ENCODE data around the gene PDS5B. TPM values are rescaled to one million over a fixed set of nuclear protein-coding genes. Genes with fewer than 3 reads are reported as not detected.
A peak's percentile ranks its signal among the peaks of the same experiment; 100 is the strongest.

The PDS5B gene
- total RNA-seq, 8 experiments from 2014 or later = 30.4 to 79.0 (median 43.5) TPM

DNA sequence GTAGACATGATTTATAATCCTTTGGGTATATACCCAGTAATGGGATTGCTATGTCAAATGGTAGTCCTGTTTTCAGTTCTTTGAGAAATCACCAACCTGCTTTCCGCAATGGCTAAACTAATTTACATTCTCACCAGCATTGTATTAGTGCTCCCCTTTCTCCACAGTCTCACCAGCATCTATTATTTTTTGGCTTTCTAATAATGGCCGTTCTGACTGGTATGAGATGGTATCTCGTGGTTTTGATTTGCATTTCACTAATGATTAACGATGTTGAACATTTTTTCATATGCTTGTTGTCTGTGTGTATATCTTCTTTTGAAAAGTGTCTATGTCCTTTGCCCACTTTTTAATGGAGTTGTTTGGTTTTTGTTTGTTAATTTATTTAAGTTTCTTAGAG lies 165.1 kb downstream of the PDS5B start:
- in situ Hi-C loops (cut with MboI; ENCODE audit: low pct_unique_long_range_greater_than_20kb in 2 of 9, low sequenced_read_pairs in 9 of 9, unreplicated experiment in 9 of 9) = no loop called here
- no peak for ATAC-seq (replicated peaks in 6 of 8)
- no peak overlapping the region for H3K27ac ChIP-seq
- no peaks in the 10 kb centered on the region for H3K4me1 ChIP-seq (replicated peaks in 1 of 2)
- no peak overlapping the region for H3K4me3 ChIP-seq
- WGBS, 10 experiments = 75 to 100% (median 89%) methylated on average over 1 to 4 of the region's 4 CpGs; no CpG with 5 or more reads in 1 of the 10 experiments

DNA sequence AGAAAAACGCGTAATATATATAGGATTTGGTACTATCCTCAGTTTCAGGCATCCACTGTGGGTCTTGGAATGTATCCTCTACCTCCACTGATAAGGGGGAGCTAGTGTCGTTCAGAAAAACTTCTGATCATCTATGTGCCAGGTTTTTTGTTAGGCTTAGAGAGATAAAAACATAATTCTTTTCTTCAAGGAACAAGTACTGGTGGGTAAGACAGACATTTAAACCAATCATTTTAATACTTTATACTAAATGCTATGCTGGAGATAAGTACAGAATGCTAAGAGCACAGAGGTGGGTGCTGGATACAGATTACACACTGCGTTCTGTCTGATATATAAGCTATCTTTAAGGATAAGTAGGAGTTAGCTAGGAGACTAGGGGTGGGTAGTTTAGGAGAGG lies 166.1 kb downstream of the PDS5B start:
- no peak for ATAC-seq (replicated peaks in 6 of 8)
- Histone ChIP-seq H3K4me1 (replicated peaks in 1 of 2) (no peaks in the 10 kb centered on the region), H3K4me3 (no peak overlapping the region), H3K27ac (no peak overlapping the region)
- WGBS, 10 experiments = 83 to 100% (median 98%) methylated on average over 1 to 4 of the region's 4 CpGs; no CpG with 5 or more reads in 2 of the 10 experiments
- in situ Hi-C loops (cut with MboI; ENCODE audit: low pct_unique_long_range_greater_than_20kb in 2 of 9, low sequenced_read_pairs in 9 of 9, unreplicated experiment in 9 of 9) = no loop called here

GRCh38 chr13:32752997-32753606 lies 166.8 kb downstream of the PDS5B start:
- Histone ChIP-seq H3K4me3 (no peak overlapping the region), H3K4me1 (replicated peaks in 1 of 2) (no peaks in the 10 kb centered on the region), H3K27ac (no peak overlapping the region)
- in situ Hi-C loops (cut with MboI; ENCODE audit: low pct_unique_long_range_greater_than_20kb in 2 of 9, low sequenced_read_pairs in 9 of 9, unreplicated experiment in 9 of 9) = no loop called here
- no peak for ATAC-seq (replicated peaks in 6 of 8)
- WGBS, 10 experiments = 80 to 100% (median 95%) methylated on average over 1 to 3 of the region's 3 CpGs; no CpG with 5 or more reads in 2 of the 10 experiments

DNA sequence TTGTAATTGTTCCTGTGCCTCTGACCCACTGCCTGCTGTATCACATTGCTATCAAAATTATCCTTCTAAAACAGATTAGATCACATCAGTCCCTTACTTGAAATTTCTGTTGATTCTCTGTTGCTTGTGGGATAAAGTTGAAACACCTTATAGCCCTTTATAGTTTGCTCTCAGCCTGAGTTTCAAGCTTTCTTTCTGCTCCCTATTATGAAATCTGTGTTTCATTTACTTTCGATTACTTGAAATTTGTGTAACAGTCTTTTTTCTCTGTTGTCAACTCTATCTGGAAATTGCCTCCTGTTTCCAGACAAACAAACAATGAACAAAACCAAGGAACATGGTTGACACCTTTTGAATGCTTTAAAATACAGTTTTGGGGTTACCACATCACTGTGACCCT lies 167.9 kb downstream of the PDS5B start:
- no peaks in the 10 kb centered on the region for H3K4me1 ChIP-seq (replicated peaks in 1 of 2)
- no peak overlapping the region for H3K27ac ChIP-seq
- no peak for ATAC-seq (replicated peaks in 6 of 8)
- no peak overlapping the region for H3K4me3 ChIP-seq
- in situ Hi-C loops (cut with MboI; ENCODE audit: low pct_unique_long_range_greater_than_20kb in 2 of 9, low sequenced_read_pairs in 9 of 9, unreplicated experiment in 9 of 9) = no loop called here
- WGBS, 10 experiments = 54 to 100% (median 100%) methylated on average over 1 of the region's 1 CpG; no CpG with 5 or more reads in 2 of the 10 experiments

DNA sequence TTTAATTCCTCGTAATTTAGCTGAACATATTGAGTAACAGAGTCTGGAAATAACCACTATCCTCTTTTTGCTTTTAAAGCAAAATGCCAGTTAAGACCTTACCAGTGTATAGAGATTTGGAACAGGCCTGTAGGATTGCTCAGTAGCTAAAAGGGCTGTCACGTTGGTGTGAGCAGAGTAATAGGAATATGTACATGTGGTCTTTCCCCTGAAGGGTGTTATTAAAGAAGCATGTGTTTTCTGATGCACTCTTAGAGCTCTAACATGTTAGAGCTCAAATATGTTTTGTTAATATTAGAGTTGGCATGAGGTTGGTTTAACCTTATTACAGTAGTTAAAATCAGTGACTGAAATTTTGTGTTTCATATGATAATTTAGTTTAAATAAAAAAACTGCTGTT lies 172.9 kb downstream of the PDS5B start:
- Histone ChIP-seq H3K4me3 (no peak overlapping the region), H3K4me1 (replicated peaks in 1 of 2) (no peaks in the 10 kb centered on the region), H3K27ac (no peak overlapping the region)
- WGBS, 10 experiments = 0 to 100% (median 67%) methylated on average over 1 to 2 of the region's 2 CpGs; no CpG with 5 or more reads in 1 of the 10 experiments
- peak in 3 of 8 experiments; percentile 89 to 96 (median 95) for ATAC-seq (replicated peaks in 6 of 8)
- in situ Hi-C loops (cut with MboI; ENCODE audit: low pct_unique_long_range_greater_than_20kb in 2 of 9, low sequenced_read_pairs in 9 of 9, unreplicated experiment in 9 of 9) = no loop called here

DNA sequence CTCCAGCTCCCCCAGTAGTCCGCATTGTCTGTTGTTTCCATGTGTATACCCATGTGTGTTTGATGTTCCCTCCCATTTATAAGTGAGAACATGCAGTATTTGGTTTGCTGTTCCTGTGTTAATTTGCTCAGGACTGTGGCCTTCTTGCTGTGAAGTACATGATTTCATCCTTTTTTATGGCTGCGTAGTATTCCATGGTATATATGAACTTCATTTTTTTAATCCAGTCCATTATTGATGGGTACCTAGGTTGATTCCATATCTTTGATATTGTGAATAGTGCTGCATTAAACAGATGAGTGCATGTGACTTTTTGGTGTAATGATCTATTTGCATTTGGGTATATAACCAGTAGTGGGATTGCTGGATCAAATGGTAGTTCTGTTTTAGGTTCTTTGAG lies 175.2 kb downstream of the PDS5B start:
- no peak for ATAC-seq (replicated peaks in 6 of 8)
- Histone ChIP-seq H3K4me1 (replicated peaks in 1 of 2) (no peaks in the 10 kb centered on the region), H3K27ac (no peak overlapping the region), H3K4me3 (no peak overlapping the region)
- in situ Hi-C loops (cut with MboI; ENCODE audit: low pct_unique_long_range_greater_than_20kb in 2 of 9, low sequenced_read_pairs in 9 of 9, unreplicated experiment in 9 of 9) = no loop called here
- WGBS, 10 experiments = 67 to 100% (median 94%) methylated on average over 1 to 2 of the region's 2 CpGs; no CpG with 5 or more reads in 1 of the 10 experiments

GRCh38 chr13:32779119-32779518 lies 192.9 kb downstream of the PDS5B start:
- H3K4me3 ChIP-seq = no peak overlapping the region
- no peak for ATAC-seq (replicated peaks in 6 of 8)
- in situ Hi-C loops (cut with MboI; ENCODE audit: low pct_unique_long_range_greater_than_20kb in 2 of 9, low sequenced_read_pairs in 9 of 9, unreplicated experiment in 9 of 9) = no loop called here

GRCh38 chr13:32781906-32782305 lies 195.7 kb downstream of the PDS5B start:
- no peak for ATAC-seq (replicated peaks in 6 of 8)
- Histone ChIP-seq H3K4me1 (replicated peaks in 1 of 2) (no peaks in the 10 kb centered on the region), H3K4me3 (no peak overlapping the region), H3K27ac (no peak overlapping the region)
- in situ Hi-C loops (cut with MboI; ENCODE audit: low pct_unique_long_range_greater_than_20kb in 2 of 9, low sequenced_read_pairs in 9 of 9, unreplicated experiment in 9 of 9) = no loop called here
- 83 to 100% (median 99%) methylated on average over 1 to 2 of the region's 2 CpGs for WGBS, 10 experiments

More at GRCh38 chr13:32779119-32779518, 192.9 kb downstream of the PDS5B start:
- H3K27ac ChIP-seq = no peak overlapping the region
- H3K4me1 ChIP-seq (replicated peaks in 1 of 2) = no peaks in the 10 kb centered on the region

DNA sequence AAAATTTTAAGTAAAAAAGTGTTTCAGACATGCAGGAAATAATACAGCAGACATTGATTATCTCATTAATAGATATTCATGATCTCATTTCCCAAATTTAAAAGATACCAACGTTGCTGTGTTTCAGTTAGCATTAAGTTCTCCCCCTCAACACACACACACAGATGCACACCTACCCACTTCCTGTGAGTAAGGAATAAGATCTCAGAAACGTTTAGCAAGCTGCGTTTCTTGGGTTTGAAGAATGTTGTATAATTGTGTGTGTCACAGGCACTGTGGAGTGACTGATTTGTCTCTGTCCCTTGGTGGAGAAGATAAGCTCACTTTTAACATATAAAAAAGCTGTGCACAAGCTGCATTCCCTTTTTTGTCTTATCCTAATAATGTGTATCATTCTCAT lies 196.8 kb downstream of the PDS5B start:
- H3K27ac ChIP-seq = no peak overlapping the region
- no peak for ATAC-seq (replicated peaks in 6 of 8)
- H3K4me3 ChIP-seq = no peak overlapping the region
- in situ Hi-C loops (cut with MboI; ENCODE audit: low pct_unique_long_range_greater_than_20kb in 2 of 9, low sequenced_read_pairs in 9 of 9, unreplicated experiment in 9 of 9) = no loop called here
- H3K4me1 ChIP-seq (replicated peaks in 1 of 2) = no peaks in the 10 kb centered on the region
- WGBS, 10 experiments = 0 to 93% (median 46%) methylated on average over 2 to 3 of the region's 3 CpGs; no CpG with 5 or more reads in 1 of the 10 experiments

DNA sequence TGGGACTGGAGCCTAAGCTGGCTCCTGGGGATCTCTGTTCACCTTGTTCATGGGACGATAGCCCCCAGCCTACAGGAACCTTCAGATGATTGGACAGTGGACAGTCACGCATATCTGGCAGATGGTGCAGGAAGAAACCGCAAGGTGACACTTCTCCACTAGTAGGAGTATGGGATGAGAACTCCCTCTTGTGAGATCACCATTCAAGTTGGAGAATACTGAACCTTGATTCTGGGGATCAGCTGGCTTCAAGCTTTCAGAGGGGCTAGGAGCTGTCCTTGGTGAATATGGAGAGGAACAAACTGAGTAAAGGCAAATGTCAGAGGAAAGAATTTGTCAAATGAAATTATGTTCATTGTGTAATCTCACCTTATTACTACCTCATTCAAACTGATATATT lies 204.5 kb downstream of the PDS5B start:
- no peak overlapping the region for H3K27ac ChIP-seq
- no peaks in the 10 kb centered on the region for H3K4me1 ChIP-seq (replicated peaks in 1 of 2)
- in situ Hi-C loops (cut with MboI; ENCODE audit: low pct_unique_long_range_greater_than_20kb in 2 of 9, low sequenced_read_pairs in 9 of 9, unreplicated experiment in 9 of 9) = no loop called here
- no peak overlapping the region for H3K4me3 ChIP-seq
- peak in 2 of 8 experiments; percentile 24 to 51 for ATAC-seq (replicated peaks in 6 of 8)
- WGBS, 10 experiments = 92 to 100% (median 100%) methylated on average over 1 to 3 of the region's 3 CpGs; no CpG with 5 or more reads in 6 of the 10 experiments

DNA sequence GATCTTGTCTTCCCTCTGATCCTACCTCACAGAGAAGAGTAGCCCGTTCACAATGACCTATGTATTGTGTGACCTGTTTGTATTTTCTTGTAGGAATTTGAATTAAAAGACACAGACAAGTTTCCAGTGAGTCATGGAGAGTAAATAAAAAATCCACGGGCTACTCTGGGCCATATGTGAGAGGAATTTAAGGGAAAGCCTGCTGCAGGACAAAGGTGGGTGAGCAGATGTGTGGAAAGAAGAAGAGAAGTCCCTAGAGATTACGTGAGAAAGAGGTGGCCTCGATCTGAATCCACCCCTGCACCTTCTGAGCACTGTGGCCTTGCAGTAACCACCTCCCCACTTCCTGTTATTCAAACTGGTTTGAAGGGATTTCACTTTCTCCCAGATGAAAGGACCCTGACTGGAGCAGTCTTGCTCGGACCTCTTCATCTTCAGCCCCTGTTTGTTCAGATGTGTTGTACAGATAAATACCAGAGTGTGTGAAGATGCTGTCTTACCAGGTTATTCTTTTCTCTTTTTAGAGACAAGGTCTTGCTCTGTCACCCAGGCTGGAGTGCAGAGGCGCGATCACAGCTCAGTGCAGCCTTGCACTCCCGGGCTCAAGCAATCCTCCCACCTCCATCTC lies 205.4 kb downstream of the PDS5B start:
- no peak for ATAC-seq (replicated peaks in 6 of 8)
- 30 to 93% (median 76%) methylated on average over 1 to 6 of the region's 8 CpGs; no CpG with 5 or more reads in 2 of the 10 experiments for WGBS, 10 experiments
- Histone ChIP-seq H3K4me1 (replicated peaks in 1 of 2) (no peaks in the 10 kb centered on the region), H3K4me3 (no peak overlapping the region), H3K27ac (no peak overlapping the region)
- in situ Hi-C loops (cut with MboI; ENCODE audit: low pct_unique_long_range_greater_than_20kb in 2 of 9, low sequenced_read_pairs in 9 of 9, unreplicated experiment in 9 of 9) = no loop called here

- in situ Hi-C loops (cut with MboI; ENCODE audit: low pct_unique_long_range_greater_than_20kb in 2 of 9, low sequenced_read_pairs in 9 of 9, unreplicated experiment in 9 of 9) = no loop called here
- Histone ChIP-seq H3K4me1 (replicated peaks in 1 of 2) (no peaks in the 10 kb centered on the region), H3K27ac (no peak overlapping the region), H3K4me3 (no peak overlapping the region)
- peak in 1 of 8 experiments; percentile 17 for ATAC-seq (replicated peaks in 6 of 8)
- WGBS, 10 experiments = no CpG with 5 or more reads among the region's 1 CpG
Observed at GRCh38 chr13:32796754-32797153, 210.5 kb downstream of the PDS5B start.

- H3K27ac ChIP-seq = no peak overlapping the region
- no peak overlapping the region for H3K4me3 ChIP-seq
- no peak for ATAC-seq (replicated peaks in 6 of 8)
- WGBS, 10 experiments = 50 to 71% (median 55%) methylated on average over 1 to 2 of the region's 3 CpGs; no CpG with 5 or more reads in 6 of the 10 experiments
- peaks cover 0 to 8% of the 10 kb centered on the region in 2 donors for H3K4me1 ChIP-seq (replicated peaks in 1 of 2)
- in situ Hi-C loops (cut with MboI; ENCODE audit: low pct_unique_long_range_greater_than_20kb in 2 of 9, low sequenced_read_pairs in 9 of 9, unreplicated experiment in 9 of 9) = no loop called here
Observed at GRCh38 chr13:32802159-32802558, 215.9 kb downstream of the PDS5B start.

Data from motor neuron (in vitro differentiated cells).